Natural killer cell (primary cell): ENCODE measurements around the gene CYSLTR2. TPM values are rescaled to one million over a fixed set of nuclear protein-coding genes. Genes with fewer than 3 reads are reported as not detected.

Experiments
- ATAC-seq, 3 donors: fragments of 150-1000 bp in 2 of 3; fragments of 200-7000 bp in 1 of 3; cut with Tn5 transposase; 1 replicate in 1 of 3; 2 replicates in 2 of 3; pipeline ENCODE4 v1.10.0; 2021; ENCODE audit warnings: mild to moderate bottlenecking in 2 of 3, moderate library complexity in 2 of 3
- DNase-seq, 2 donors: peaks; one replicate each; pipeline versions ENCODE4 v3.0.0 to v3.0.0-alpha.2; 2013 to 2021; ENCODE audit warnings: mixed read lengths in 1 of 2
- H3K27ac ChIP-seq: one replicate; pipeline ENCODE4 v1.5.1; 2013; ENCODE audit warnings: mild to moderate bottlenecking, low read length
- H3K27me3 ChIP-seq: one replicate; pipeline ENCODE4 v1.6.1; 2013; ENCODE audit warnings: low read length; ENCODE audit not compliant: control insufficient read depth, insufficient read depth
- H3K36me3 ChIP-seq: one replicate; pipeline ENCODE4 v1.6.1; 2013; ENCODE audit warnings: low read length; ENCODE audit not compliant: control insufficient read depth, insufficient read depth
- H3K4me1 ChIP-seq: one replicate; pipeline ENCODE4 v1.6.1; 2013; ENCODE audit warnings: low read length; ENCODE audit not compliant: control insufficient read depth, insufficient read depth
- H3K4me3 ChIP-seq: one replicate; pipeline ENCODE4 v1.5.1; 2013; ENCODE audit warnings: low read length
- H3K9me3 ChIP-seq: one replicate; pipeline ENCODE4 v1.6.1; 2013; ENCODE audit warnings: low read length; ENCODE audit not compliant: control insufficient read depth, insufficient read depth
- H3K27ac Mint-ChIP-seq, 2 donors: one replicate each; pipeline ENCODE4 v1.8.0; 2022; ENCODE audit warnings: mild to moderate bottlenecking in 2 of 2, mixed read lengths in 2 of 2, moderate library complexity in 1 of 2
- H3K27me3 Mint-ChIP-seq, 2 donors: one replicate each; pipeline ENCODE4 v1.8.0; 2022; ENCODE audit warnings: low read depth in 2 of 2, mixed read lengths in 2 of 2
- H3K36me3 Mint-ChIP-seq: one replicate; pipeline ENCODE4 v1.8.0; 2022; ENCODE audit warnings: mixed read lengths
- H3K4me1 Mint-ChIP-seq, 2 donors: one replicate each; pipeline ENCODE4 v1.8.0; 2022; ENCODE audit warnings: mixed read lengths in 2 of 2
- H3K4me3 Mint-ChIP-seq: one replicate; pipeline ENCODE4 v1.8.0; 2022; ENCODE audit warnings: mild to moderate bottlenecking, moderate library complexity, mixed read lengths
- H3K9me3 Mint-ChIP-seq, 2 donors: one replicate each; pipeline ENCODE4 v1.8.0; 2022; ENCODE audit warnings: mixed read lengths in 2 of 2
- CTCF ChIP-seq: fragments of 200-600 bp; IDR thresholded peaks from one replicate; pipeline ENCODE4 v1.8.0; 2022; ENCODE audit warnings: antibody characterized with exemption
- whole genome bisulfite sequencing: methylation state at CpG from one replicate; pipeline ENCODE4 v1.1.7; 2013; ENCODE audit warnings: missing lambda C conversion rate; ENCODE audit not compliant: insufficient coverage; 5-methylcytosine and 5-hydroxymethylcytosine counted together
- intact Hi-C: fragments of 100-400 bp; cut with micrococcal nuclease; formaldehyde crosslinking; loops from one replicate; pipeline ENCODE4 v1.14.2; 2022
- total RNA-seq, 4 donors: library from RNA; stranded (reverse); fragments of 120-200 nt in 1 of 4; gene quantifications; one replicate each; pipeline versions ENCODE4 v1.2.3 to v1.2.4, GENCODE V29; 2013 to 2022

CYSLTR2 gene
- total RNA-seq, 3 donors from 2014 or later (not counting 1 experiment from before 2014, with no cell fraction given): 5.3 to 8.6 (median 7.9) TPM

- Histone ChIP-seq H3K36me3 (no peaks in the 10 kb centered on the region), H3K27ac (no peak overlapping the region), H3K4me1 (no peaks in the 10 kb centered on the region), H3K9me3 (no peaks in the 10 kb centered on the region), H3K27me3 (no peaks in the 10 kb centered on the region), H3K4me3 (no peak overlapping the region)
- DNase-seq: no peak
- WGBS: 89% methylated on average over 2 of the region's 2 CpGs
- intact Hi-C loops: no loop called here
- no peak for TF ChIP-seq CTCF
- Mint-ChIP-seq H3K36me3 (no peaks in the 10 kb centered on the region), H3K4me1 (peaks cover 0 to 4% of the 10 kb centered on the region in 2 donors), H3K27me3 (peaks cover 0 to 13% of the 10 kb centered on the region in 2 donors), H3K9me3 (no peaks in the 10 kb centered on the region), H3K27ac (no peak overlapping the region), H3K4me3 (no peak overlapping the region)
- no peak for ATAC-seq
Measured at GRCh38 chr13:48748681-48749080, 95.0 kb downstream of the CYSLTR2 start.

GRCh38 chr13:48749144-48749543 lies 95.4 kb downstream of the CYSLTR2 start:
- intact Hi-C loops: no loop called here
- Mint-ChIP-seq H3K27ac (no peak overlapping the region), H3K27me3 (peaks cover 0 to 13% of the 10 kb centered on the region in 2 donors), H3K9me3 (no peaks in the 10 kb centered on the region), H3K36me3 (no peaks in the 10 kb centered on the region), H3K4me1 (peaks cover 0 to 4% of the 10 kb centered on the region in 2 donors), H3K4me3 (no peak overlapping the region)
- DNase-seq (no peak), ATAC-seq (no peak)
- 75% methylated on average over 3 of the region's 4 CpGs for WGBS
- H3K9me3 ChIP-seq: no peaks in the 10 kb centered on the region
- H3K27me3 ChIP-seq: no peaks in the 10 kb centered on the region
- TF ChIP-seq CTCF: no peak
- no peak overlapping the region for H3K27ac ChIP-seq
- no peak overlapping the region for H3K4me3 ChIP-seq
- H3K36me3 ChIP-seq: no peaks in the 10 kb centered on the region
- H3K4me1 ChIP-seq: no peaks in the 10 kb centered on the region

- intact Hi-C loops: no loop called here
- Mint-ChIP-seq H3K4me3 (no peak overlapping the region), H3K27me3 (peaks cover 0 to 13% of the 10 kb centered on the region in 2 donors), H3K4me1 (peaks cover 0 to 4% of the 10 kb centered on the region in 2 donors), H3K27ac (peak overlapping the region in 1 of 2 donors; percentile 36), H3K36me3 (peaks cover 3% of the 10 kb centered on the region), H3K9me3 (no peaks in the 10 kb centered on the region)
- no peak overlapping the region for H3K27ac ChIP-seq
- no peak for TF ChIP-seq CTCF
- H3K4me1 ChIP-seq: no peaks in the 10 kb centered on the region
- H3K4me3 ChIP-seq: no peak overlapping the region
- DNase-seq: peak in 1 of 2 donors; percentile 60
- H3K27me3 ChIP-seq: no peaks in the 10 kb centered on the region
- 65% methylated on average over 15 of the region's 15 CpGs for WGBS
- no peaks in the 10 kb centered on the region for H3K9me3 ChIP-seq
- H3K36me3 ChIP-seq: no peaks in the 10 kb centered on the region
- ATAC-seq: peak; percentile 39 to 74 (median 52)
Measured at GRCh38 chr13:48749699-48750473, 96.2 kb downstream of the CYSLTR2 start.
